Subcutaneous adipose tissue (tissue), 4 donors: ENCODE results near the gene RNF151. TPM values are rescaled to one million over a fixed set of nuclear protein-coding genes. Genes with fewer than 3 reads are reported as not detected.

Experiments
- total RNA-seq, 4 donors: library from RNA; depleted of rRNA; stranded (reverse); fragments of >200 nt; gene quantifications; one replicate each; pipeline ENCODE4 v1.1.0, GENCODE V29; 2016
- TF ChIP-seq, protein P1 (sequence below): fragments of 450-650 bp; IDR thresholded peaks from one replicate; pipeline ENCODE4 v1.5.1; 2016; ENCODE audit warnings: low read depth, mild to moderate bottlenecking, control low read depth, antibody characterized with exemption, moderate library complexity

Gene RNF151
- total RNA-seq, 4 donors from 2014 or later = not detected

DNA sequence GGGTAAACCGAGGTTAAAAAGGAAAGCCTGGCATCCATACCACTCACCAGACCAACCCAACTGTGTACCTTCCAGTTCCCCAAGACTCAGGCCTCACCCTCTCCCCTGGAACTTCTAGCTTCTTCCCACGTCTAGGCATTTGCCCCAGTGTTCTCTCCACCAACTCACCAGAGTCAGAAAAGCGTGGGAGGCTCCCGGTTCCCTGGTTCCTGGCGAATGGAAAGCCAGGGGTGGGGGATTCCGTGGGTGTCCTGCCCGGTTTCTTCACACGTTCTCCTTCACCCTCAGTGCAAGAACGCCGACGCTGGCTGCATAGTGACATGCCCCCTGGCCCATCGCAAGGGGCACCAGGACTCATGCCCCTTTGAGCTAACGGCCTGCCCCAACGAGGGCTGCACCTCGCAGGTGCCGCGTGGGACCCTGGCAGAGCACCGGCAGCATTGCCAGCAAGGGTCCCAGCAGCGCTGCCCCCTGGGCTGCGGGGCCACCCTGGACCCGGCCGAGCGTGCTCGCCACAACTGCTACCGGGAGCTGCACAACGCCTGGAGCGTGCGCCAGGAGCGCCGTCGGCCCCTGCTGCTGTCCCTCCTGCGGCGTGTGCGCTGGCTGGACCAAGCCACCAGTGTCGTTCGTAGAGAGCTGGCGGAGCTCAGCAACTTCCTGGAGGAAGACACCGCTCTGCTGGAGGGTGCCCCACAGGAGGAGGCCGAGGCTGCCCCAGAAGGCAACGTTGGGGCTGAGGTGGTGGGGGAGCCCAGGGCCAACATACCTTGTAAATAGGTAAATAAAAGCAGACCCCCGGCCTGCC lies 1.7 kb downstream of the RNF151 start:
- TF ChIP-seq, protein P1, sequence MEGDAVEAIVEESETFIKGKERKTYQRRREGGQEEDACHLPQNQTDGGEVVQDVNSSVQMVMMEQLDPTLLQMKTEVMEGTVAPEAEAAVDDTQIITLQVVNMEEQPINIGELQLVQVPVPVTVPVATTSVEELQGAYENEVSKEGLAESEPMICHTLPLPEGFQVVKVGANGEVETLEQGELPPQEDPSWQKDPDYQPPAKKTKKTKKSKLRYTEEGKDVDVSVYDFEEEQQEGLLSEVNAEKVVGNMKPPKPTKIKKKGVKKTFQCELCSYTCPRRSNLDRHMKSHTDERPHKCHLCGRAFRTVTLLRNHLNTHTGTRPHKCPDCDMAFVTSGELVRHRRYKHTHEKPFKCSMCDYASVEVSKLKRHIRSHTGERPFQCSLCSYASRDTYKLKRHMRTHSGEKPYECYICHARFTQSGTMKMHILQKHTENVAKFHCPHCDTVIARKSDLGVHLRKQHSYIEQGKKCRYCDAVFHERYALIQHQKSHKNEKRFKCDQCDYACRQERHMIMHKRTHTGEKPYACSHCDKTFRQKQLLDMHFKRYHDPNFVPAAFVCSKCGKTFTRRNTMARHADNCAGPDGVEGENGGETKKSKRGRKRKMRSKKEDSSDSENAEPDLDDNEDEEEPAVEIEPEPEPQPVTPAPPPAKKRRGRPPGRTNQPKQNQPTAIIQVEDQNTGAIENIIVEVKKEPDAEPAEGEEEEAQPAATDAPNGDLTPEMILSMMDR = no peak

DNA sequence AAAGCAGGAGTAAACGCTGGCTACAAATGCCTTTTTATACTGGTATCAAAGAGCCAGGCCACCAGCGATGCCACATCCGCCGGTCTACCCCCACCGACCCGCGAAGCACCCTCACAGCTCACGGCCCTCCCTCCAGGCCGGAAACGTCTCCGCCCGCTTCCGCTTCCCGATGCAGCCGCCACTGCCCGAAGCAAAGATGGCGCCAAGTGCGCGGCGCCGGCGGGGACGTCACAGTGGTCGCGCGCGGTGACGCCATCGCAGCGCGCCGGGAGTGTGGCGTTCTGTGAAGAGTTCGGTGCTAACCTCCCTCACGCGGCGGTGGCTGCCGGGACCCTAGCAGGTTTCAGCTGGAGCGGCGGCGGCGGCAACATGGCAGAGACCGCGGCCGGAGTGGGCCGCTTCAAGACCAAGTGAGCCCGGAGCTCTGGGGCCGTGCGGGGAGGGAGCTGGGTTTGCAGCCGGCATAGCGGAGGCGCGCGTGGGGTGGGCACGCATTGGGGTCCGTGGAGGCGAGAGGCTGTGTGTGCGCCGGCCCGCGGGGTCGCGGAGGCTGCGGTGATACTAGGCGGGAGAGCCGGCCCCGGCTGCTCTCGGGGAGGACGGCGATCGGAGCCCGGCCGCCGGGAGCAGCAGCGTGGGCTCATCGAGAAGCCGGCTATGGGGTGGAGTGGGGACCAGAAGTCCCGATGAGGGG lies 5.3 kb downstream of the RNF151 start, which contains the start of gene TBL3:
Gene TBL3, plus strand, starts transcription at position 258 of the 694 bp plus-strand sequence. Its CDS starts 112 bp downstream, at position 370.
- TF ChIP-seq, protein P1 = no peak

DNA sequence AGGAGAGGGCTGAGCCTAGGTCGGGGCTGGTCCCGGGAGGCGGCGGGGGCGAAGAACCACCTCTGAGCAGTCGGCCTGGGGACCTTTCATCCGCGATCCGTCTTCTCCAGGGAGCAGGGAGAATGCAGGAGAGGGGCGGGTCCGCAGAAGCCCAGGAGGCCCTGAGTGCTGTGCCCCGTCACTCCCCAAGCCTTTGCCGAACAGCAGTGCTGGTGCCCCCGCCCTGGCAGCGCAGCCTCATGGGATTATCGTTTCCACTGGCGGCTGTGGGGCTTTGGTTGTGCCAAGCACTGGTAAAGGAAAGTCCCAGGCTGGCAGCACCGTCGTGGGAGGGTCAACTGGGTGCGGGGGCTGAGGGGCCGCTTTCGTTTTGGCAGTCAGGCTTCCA lies 5.8 kb downstream of the RNF151 start:
- TF ChIP-seq, protein P1 = no peak

DNA sequence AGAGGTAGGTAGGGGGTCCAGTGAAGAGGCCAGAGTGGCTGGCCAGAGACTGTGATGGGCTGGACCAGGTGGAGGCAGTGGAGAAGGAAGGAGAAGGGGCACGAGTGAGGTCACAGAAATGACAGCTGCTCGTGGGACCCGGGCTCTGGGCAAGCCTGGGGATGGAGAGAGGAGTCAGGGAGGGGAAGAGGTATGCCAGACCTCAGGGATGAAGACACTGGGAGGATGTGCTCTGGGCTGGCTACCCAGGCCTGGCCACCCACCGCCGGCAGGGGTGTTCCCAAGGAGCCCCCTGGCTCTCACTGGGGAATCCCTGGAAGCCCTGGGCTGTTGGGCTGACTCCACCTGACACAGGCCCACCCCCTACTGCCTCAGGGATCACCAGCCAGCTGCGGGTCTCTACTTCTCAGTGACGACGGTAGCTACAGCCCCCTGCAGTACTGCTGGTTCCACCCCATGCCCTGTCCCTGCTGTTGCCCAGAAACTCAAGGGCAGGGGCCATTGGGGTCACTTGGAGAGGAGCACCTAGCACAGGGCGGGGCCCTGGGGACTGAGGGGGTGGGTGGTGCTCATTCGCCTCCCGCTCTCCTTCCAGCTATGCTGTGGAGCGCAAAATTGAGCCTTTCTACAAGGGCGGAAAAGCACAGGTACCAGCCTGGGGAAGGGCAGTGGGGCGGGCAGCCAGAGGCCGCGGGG lies 7.0 kb downstream of the RNF151 start:
- TF ChIP-seq, protein P1 = no peak

DNA sequence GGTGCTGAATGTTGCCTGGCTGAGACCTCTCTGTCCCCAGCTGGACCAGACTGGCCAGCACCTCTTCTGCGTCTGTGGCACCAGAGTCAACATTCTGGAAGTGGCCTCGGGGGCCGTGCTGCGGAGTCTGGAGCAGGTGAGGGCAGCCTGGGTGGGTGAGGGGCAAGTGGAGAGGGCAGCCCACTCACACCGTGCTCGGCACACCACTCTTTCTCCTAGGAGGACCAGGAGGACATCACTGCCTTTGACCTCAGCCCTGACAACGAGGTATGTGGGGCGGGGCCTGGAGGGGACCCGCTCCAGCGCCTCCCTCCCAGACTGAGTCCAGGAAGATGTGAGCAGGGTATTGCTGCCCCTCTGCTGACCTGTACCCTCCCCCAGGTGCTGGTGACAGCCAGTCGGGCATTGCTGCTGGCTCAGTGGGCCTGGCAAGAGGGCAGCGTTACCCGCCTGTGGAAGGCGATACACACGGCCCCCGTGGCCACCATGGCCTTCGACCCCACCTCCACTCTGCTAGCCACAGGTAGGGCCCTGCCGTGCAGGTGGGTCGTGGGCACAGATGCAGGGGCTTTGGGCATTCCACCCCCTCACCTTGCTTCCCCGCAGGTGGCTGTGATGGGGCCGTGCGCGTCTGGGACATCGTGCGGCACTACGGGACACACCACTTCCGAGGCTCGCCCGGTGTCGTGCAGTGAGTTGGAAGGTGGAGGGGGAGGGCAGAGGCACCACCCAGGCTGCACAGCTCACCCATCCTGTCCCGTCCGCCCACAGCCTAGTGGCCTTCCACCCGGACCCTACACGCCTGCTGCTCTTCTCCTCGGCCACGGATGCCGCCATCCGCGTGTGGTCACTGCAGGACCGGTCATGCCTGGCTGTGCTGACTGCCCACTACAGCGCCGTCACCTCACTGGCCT lies 7.8 kb downstream of the RNF151 start:
- TF ChIP-seq, protein P1 = no peak

DNA sequence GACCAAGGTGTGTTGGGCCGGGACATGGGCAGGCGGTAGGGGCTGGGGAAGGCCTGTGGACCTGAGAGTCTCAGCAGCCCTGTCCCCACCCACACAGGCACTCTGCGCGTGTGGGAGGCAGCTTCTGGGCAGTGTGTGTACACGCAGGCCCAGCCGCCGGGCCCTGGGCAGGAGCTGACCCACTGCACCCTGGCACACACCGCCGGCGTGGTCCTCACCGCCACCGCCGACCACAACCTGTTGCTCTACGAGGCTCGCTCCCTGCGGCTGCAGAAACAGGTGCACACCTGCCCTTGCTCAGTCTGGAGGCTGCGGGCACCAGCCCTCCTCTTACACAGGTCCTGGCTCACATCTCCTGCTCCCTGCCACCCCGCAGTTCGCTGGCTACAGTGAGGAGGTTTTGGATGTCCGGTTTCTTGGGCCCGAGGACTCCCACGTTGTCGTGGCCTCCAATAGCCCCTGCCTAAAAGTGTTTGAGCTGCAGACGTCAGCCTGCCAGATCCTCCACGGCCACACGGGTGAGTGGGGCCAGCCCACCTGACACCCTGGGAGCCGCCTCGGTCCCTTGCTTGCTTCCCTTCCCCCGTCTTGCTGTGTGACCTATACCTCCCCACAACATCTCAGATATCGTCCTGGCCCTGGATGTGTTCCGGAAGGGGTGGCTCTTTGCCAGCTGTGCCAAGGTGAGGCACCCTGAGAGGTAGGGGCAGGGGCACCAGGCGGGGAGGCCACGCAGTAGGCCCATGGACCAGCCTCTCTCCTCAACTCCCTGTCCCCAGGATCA lies 9.0 kb downstream of the RNF151 start:
- TF ChIP-seq, protein P1 = no peak
